Measurements from ENCODE around the gene MED9.
A peak's percentile ranks its signal among the peaks of the same experiment; 100 is the strongest.
"Not testable (repeated sequence)": the region's sequence is repeated elsewhere in the genome, so short reads cannot be mapped to it uniquely, and the experiment has no call there.

Gene MED9, protein sequence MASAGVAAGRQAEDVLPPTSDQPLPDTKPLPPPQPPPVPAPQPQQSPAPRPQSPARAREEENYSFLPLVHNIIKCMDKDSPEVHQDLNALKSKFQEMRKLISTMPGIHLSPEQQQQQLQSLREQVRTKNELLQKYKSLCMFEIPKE

GRCh38 chr17:17476865-17477467, at the start of gene MED9:
Gene MED9 (plus strand): TSS chr17:17477000. CDS start chr17:17477042, 42 bp downstream.
- Histone ChIP-seq H3K36me3 (ENCODE audit: control insufficient read depth, insufficient read depth, low read length) (peaks cover 7% of the 10 kb centered on the region), H3K27me3 (ENCODE audit: control insufficient read depth, insufficient read depth, low read length) (no peaks in the 10 kb centered on the region), H3K4me1 (ENCODE audit: control insufficient read depth, insufficient read depth, low read length) (no peaks in the 10 kb centered on the region), H3K9ac (ENCODE audit: low read depth, low read length) (peak within 1 kb of the TSS; percentile 96), H3K9me3 (ENCODE audit: control insufficient read depth, insufficient read depth, low read length) (no peaks in the 10 kb centered on the region), H3K4me3 (ENCODE audit: low read depth, low read length) (peak within 1 kb of the TSS; percentile 96)

- H3K9ac ChIP-seq (ENCODE audit: low read depth, low read length), result no peak overlapping the region
- no peak overlapping the region for H3K4me3 ChIP-seq (ENCODE audit: low read depth, low read length)
- H3K36me3 ChIP-seq (ENCODE audit: control insufficient read depth, insufficient read depth, low read length), result no peaks in the 10 kb centered on the region
- H3K9me3 ChIP-seq (ENCODE audit: control insufficient read depth, insufficient read depth, low read length), result peaks cover 4% of the 10 kb centered on the region
- no peaks in the 10 kb centered on the region for H3K4me1 ChIP-seq (ENCODE audit: control insufficient read depth, insufficient read depth, low read length)
- no peaks in the 10 kb centered on the region for H3K27me3 ChIP-seq (ENCODE audit: control insufficient read depth, insufficient read depth, low read length)
Measured at GRCh38 chr17:17429222-17429621, 47.6 kb upstream of the MED9 start.

- not testable (repeated sequence) for H3K4me1 ChIP-seq (ENCODE audit: control insufficient read depth, insufficient read depth, low read length); H3K27me3 ChIP-seq (ENCODE audit: control insufficient read depth, insufficient read depth, low read length); H3K9me3 ChIP-seq (ENCODE audit: control insufficient read depth, insufficient read depth, low read length); H3K36me3 ChIP-seq (ENCODE audit: control insufficient read depth, insufficient read depth, low read length); H3K4me3 ChIP-seq (ENCODE audit: low read depth, low read length); H3K9ac ChIP-seq (ENCODE audit: low read depth, low read length)
Measured at GRCh38 chr17:17430924-17431323, 45.9 kb upstream of the MED9 start.

DNA sequence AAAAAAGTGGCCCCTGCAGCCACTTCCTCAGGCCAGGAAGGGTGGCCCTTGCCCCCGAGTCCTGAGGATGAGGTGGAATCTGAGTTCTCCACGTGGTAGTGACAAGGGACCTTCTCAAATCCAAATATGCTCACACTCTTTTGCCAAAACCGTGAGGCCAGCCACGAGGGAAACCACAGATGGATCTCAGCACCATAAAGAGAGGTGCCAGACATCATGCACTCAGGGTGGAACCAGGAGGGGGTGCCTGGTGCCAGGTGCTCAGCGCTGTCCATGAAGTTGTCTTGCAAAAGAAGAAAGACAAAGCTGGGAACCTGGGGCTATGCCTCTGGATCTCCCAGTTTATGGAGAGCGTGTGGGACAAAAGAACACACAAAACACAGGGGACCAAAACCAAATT, 45.2 kb upstream of the MED9 start:
- H3K36me3 ChIP-seq (ENCODE audit: control insufficient read depth, insufficient read depth, low read length), result no peaks in the 10 kb centered on the region
- H3K4me1 ChIP-seq (ENCODE audit: control insufficient read depth, insufficient read depth, low read length), result no peaks in the 10 kb centered on the region

DNA sequence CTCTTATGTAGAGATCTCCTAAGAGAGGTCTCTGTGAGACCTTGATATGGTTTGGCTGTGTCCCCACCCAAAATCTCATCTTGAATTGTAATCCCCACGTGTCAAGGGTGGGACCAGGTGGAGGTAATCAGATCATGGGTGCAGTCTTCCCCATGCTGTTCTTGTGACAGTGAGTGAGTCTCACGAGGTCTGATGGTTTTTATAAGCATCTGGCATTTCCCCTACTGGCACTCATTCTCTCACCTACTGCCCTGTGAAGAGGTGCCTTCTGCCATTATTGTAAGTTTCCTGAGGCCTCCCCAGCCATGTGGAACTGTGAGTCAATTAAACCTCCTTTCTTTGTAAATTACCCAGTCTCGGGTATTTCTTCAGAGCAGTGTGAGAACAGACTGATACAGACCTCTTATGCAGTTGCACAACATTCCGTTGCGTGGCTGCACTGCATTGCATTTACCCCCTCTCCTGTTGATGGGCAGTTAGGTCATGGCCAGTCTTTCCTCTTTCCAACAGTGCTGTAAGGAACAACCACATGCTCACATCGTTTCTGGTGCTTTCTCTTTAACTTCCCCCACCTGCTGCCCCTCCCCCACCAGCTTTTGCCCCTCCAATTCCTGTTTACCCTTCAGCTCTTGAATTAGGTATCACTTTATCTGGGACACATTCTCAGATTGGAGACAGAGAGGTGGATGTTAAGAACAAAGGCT, 43.6 kb upstream of the MED9 start:
- no peaks in the 10 kb centered on the region for H3K27me3 ChIP-seq (ENCODE audit: control insufficient read depth, insufficient read depth, low read length)
- H3K36me3 ChIP-seq (ENCODE audit: control insufficient read depth, insufficient read depth, low read length), result no peaks in the 10 kb centered on the region
- H3K4me3 ChIP-seq (ENCODE audit: low read depth, low read length), result no peak overlapping the region
- H3K9ac ChIP-seq (ENCODE audit: low read depth, low read length), result no peak overlapping the region
- H3K9me3 ChIP-seq (ENCODE audit: control insufficient read depth, insufficient read depth, low read length), result no peaks in the 10 kb centered on the region
- no peaks in the 10 kb centered on the region for H3K4me1 ChIP-seq (ENCODE audit: control insufficient read depth, insufficient read depth, low read length)

More for the DNA sequence above, 45.2 kb upstream of the MED9 start:
- no peak overlapping the region for H3K9ac ChIP-seq (ENCODE audit: low read depth, low read length)
- no peaks in the 10 kb centered on the region for H3K27me3 ChIP-seq (ENCODE audit: control insufficient read depth, insufficient read depth, low read length)
- H3K9me3 ChIP-seq (ENCODE audit: control insufficient read depth, insufficient read depth, low read length), result no peaks in the 10 kb centered on the region
- no peak overlapping the region for H3K4me3 ChIP-seq (ENCODE audit: low read depth, low read length)

DNA sequence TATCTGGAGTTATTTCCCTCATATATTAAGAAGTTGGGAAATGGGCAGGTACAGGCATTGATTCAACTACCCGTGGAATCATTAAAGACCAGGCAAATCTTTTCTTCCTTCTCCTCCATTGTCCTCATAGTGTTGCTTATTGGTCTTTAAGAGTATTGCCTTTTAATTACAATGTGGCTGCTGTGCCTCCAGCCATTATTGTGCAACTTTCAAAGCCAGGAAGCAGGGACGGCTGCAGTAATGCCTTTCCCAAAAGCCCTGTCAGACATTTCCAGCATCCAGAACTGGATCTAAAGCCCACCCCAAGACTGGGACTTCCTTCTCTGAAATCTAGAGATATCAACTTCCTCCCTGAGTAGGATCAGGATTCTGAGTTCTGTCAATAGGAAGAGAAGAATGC, 42.3 kb upstream of the MED9 start:
- Histone ChIP-seq H3K36me3 (ENCODE audit: control insufficient read depth, insufficient read depth, low read length) (no peaks in the 10 kb centered on the region), H3K9me3 (ENCODE audit: control insufficient read depth, insufficient read depth, low read length) (no peaks in the 10 kb centered on the region), H3K9ac (ENCODE audit: low read depth, low read length) (no peak overlapping the region), H3K4me1 (ENCODE audit: control insufficient read depth, insufficient read depth, low read length) (no peaks in the 10 kb centered on the region), H3K27me3 (ENCODE audit: control insufficient read depth, insufficient read depth, low read length) (no peaks in the 10 kb centered on the region), H3K4me3 (ENCODE audit: low read depth, low read length) (no peak overlapping the region)

DNA sequence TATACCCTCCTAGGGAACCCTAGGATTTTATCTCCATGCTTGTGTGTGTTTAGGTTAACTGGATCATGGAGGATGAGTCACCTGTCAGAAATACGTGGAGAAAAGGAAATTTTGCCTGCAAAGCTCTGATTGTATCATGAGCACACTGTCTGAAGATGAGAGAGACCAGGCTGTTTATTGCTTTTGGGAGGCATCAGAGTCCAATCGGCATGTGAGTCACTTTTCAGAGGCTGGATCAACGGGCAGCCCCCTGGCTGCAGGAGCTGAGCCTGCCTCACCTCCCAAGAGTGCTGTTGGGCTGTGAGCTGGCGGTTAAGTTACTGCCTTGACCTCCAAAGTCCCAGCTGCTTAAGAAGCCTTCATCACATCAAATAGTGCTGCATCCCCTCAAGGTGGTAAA, 41.5 kb upstream of the MED9 start:
- Histone ChIP-seq H3K27me3 (ENCODE audit: control insufficient read depth, insufficient read depth, low read length) (no peaks in the 10 kb centered on the region), H3K9ac (ENCODE audit: low read depth, low read length) (no peak overlapping the region), H3K4me1 (ENCODE audit: control insufficient read depth, insufficient read depth, low read length) (peaks cover 6% of the 10 kb centered on the region), H3K36me3 (ENCODE audit: control insufficient read depth, insufficient read depth, low read length) (no peaks in the 10 kb centered on the region), H3K4me3 (ENCODE audit: low read depth, low read length) (no peak overlapping the region), H3K9me3 (ENCODE audit: control insufficient read depth, insufficient read depth, low read length) (no peaks in the 10 kb centered on the region)

- Histone ChIP-seq H3K4me1 (ENCODE audit: control insufficient read depth, insufficient read depth, low read length) (peaks cover 10% of the 10 kb centered on the region), H3K9ac (ENCODE audit: low read depth, low read length) (no peak overlapping the region), H3K9me3 (ENCODE audit: control insufficient read depth, insufficient read depth, low read length) (no peaks in the 10 kb centered on the region), H3K36me3 (ENCODE audit: control insufficient read depth, insufficient read depth, low read length) (no peaks in the 10 kb centered on the region), H3K27me3 (ENCODE audit: control insufficient read depth, insufficient read depth, low read length) (no peaks in the 10 kb centered on the region), H3K4me3 (ENCODE audit: low read depth, low read length) (no peak overlapping the region)
Measured at GRCh38 chr17:17437461-17437860, 39.3 kb upstream of the MED9 start.

DNA sequence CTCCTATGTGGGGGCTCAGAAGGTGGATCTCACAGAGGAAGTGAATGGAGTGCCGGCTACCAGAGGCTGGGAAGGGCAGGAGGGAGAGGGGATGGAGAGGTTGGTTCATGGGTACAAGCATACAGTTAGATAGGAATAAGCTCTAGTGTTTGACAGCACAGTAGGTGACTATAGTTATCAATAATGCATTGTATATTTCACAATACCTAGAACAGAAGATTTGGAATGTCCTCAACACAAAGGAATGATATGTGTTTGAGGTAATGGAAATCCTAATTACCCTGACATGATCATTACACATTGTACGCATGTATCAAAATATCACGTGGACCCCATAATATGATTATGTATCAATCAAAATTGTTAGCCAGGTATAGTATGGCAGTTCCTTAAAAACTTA, 38.9 kb upstream of the MED9 start:
- Histone ChIP-seq H3K9me3 (ENCODE audit: control insufficient read depth, insufficient read depth, low read length) (no peaks in the 10 kb centered on the region), H3K36me3 (ENCODE audit: control insufficient read depth, insufficient read depth, low read length) (no peaks in the 10 kb centered on the region), H3K9ac (ENCODE audit: low read depth, low read length) (no peak overlapping the region), H3K4me1 (ENCODE audit: control insufficient read depth, insufficient read depth, low read length) (peaks cover 10% of the 10 kb centered on the region), H3K27me3 (ENCODE audit: control insufficient read depth, insufficient read depth, low read length) (no peaks in the 10 kb centered on the region), H3K4me3 (ENCODE audit: low read depth, low read length) (no peak overlapping the region)

- Histone ChIP-seq H3K9me3 (ENCODE audit: control insufficient read depth, insufficient read depth, low read length) (no peaks in the 10 kb centered on the region), H3K27me3 (ENCODE audit: control insufficient read depth, insufficient read depth, low read length) (no peaks in the 10 kb centered on the region), H3K4me3 (ENCODE audit: low read depth, low read length) (no peak overlapping the region), H3K36me3 (ENCODE audit: control insufficient read depth, insufficient read depth, low read length) (no peaks in the 10 kb centered on the region), H3K9ac (ENCODE audit: low read depth, low read length) (no peak overlapping the region), H3K4me1 (ENCODE audit: control insufficient read depth, insufficient read depth, low read length) (peaks cover 14% of the 10 kb centered on the region)
Measured at GRCh38 chr17:17440010-17440843, 36.6 kb upstream of the MED9 start.

GRCh38 chr17:17440938-17441675, 35.7 kb upstream of the MED9 start:
- Histone ChIP-seq H3K4me1 (ENCODE audit: control insufficient read depth, insufficient read depth, low read length) (peaks cover 19% of the 10 kb centered on the region), H3K9ac (ENCODE audit: low read depth, low read length) (no peak overlapping the region), H3K27me3 (ENCODE audit: control insufficient read depth, insufficient read depth, low read length) (no peaks in the 10 kb centered on the region), H3K36me3 (ENCODE audit: control insufficient read depth, insufficient read depth, low read length) (no peaks in the 10 kb centered on the region), H3K9me3 (ENCODE audit: control insufficient read depth, insufficient read depth, low read length) (no peaks in the 10 kb centered on the region), H3K4me3 (ENCODE audit: low read depth, low read length) (no peak overlapping the region)
